A673 (cell line): Measurements from ENCODE around the gene SERPINH1. TPM values are rescaled to one million over a fixed set of nuclear protein-coding genes. Genes with fewer than 3 reads are reported as not detected.
A peak's percentile ranks its signal among the peaks of the same experiment; 100 is the strongest.

Experiments
- BruUV-seq: library from RNA; stranded (reverse); fragments of 400-500 nt; replicated peaks from 2 replicates; lab custom pipeline; 2021; lab: Mats Ljungman, UMichigan
- CTCF ChIA-PET: fragments of 300-600 bp; sonication (Branson Sonifier 250); formaldehyde crosslinking; loops from one replicate; lab custom pipeline; 2022; ENCODE audit warnings: antibody characterized with exemption; lab: Charles Lee
- POLR2A ChIA-PET: fragments of 300-600 bp; sonication (Branson Sonifier 250); formaldehyde crosslinking; loops from one replicate; lab custom pipeline; 2022; ENCODE audit warnings: antibody characterized with exemption; ENCODE audit not compliant: low non-redundant PET; lab: Charles Lee
- DNase-seq: peaks from one replicate; pipeline ENCODE4 v3.0.0-alpha.2; 2015; ENCODE audit warnings: low spot score
- H3K27ac ChIP-seq: fragments of 200-600 bp; sonication (generic); 2 replicates; pipeline ENCODE4 v1.5.1; 2016; ENCODE audit warnings: mixed run types, low read depth, mild to moderate bottlenecking, mixed read lengths, antibody characterized with exemption, low read length; ENCODE audit not compliant: poor library complexity, severe bottlenecking
- H3K27me3 ChIP-seq: fragments of 200-600 bp; sonication (generic); replicated peaks from 2 replicates; pipeline ENCODE4 v1.6.1; 2017; ENCODE audit warnings: mixed run types, low read depth, mild to moderate bottlenecking, mixed read lengths, antibody characterized with exemption, low read length; ENCODE audit not compliant: insufficient read depth, poor library complexity
- H3K36me3 ChIP-seq: fragments of 200-600 bp; sonication (generic); 2 replicates; pipeline ENCODE4 v1.6.1; 2016; ENCODE audit warnings: mixed run types, mild to moderate bottlenecking, mixed read lengths, antibody characterized with exemption, low read length; ENCODE audit not compliant: insufficient read depth, poor library complexity, severe bottlenecking
- H3K4me1 ChIP-seq: fragments of 200-600 bp; sonication (generic); 2 replicates; pipeline ENCODE4 v1.6.1; 2017; ENCODE audit warnings: mixed run types, mild to moderate bottlenecking, mixed read lengths, antibody characterized with exemption, low read length; ENCODE audit not compliant: insufficient read depth, poor library complexity, severe bottlenecking
- H3K4me3 ChIP-seq: fragments of 200-600 bp; sonication (generic); 2 replicates; pipeline ENCODE4 v1.5.1; 2016; ENCODE audit warnings: low read depth, mixed run types, mild to moderate bottlenecking, mixed read lengths, low read length; ENCODE audit not compliant: poor library complexity, severe bottlenecking
- H3K9me3 ChIP-seq: fragments of 200-600 bp; sonication (generic); 2 replicates; pipeline ENCODE4 v1.6.1; 2016; ENCODE audit warnings: mixed run types, low read depth, mild to moderate bottlenecking, mixed read lengths, antibody characterized with exemption, low read length; ENCODE audit not compliant: poor library complexity, severe bottlenecking
- CTCF ChIP-seq: fragments of 300-800, 200-600 bp; sonication (generic); conservative IDR thresholded peaks from 2 replicates; pipeline ENCODE4 v1.5.1; 2017; ENCODE audit warnings: low read depth, mild to moderate bottlenecking, antibody characterized with exemption, low read length, moderate library complexity, mixed read lengths
- EZH2 ChIP-seq: fragments of 200-600 bp; sonication (generic); IDR thresholded peaks from 2 replicates; pipeline ENCODE4 v1.6.1; 2017; ENCODE audit warnings: borderline replicate concordance, low read depth, mild to moderate bottlenecking, mixed read lengths, antibody characterized with exemption, low read length; ENCODE audit not compliant: poor library complexity, severe bottlenecking
- intact Hi-C: fragments of 100-400 bp; cut with micrococcal nuclease; formaldehyde crosslinking; loops from one replicate; pipeline ENCODE4 v1.10.0; 2022; ENCODE audit not compliant: unreplicated experiment
- total RNA-seq: library from RNA; stranded (reverse); gene quantifications from 2 replicates; pipeline ENCODE4 v1.2.3, GENCODE V29; 2021

SERPINH1 gene
- total RNA-seq, 1 experiment from 2014 or later, result 268 TPM

- intact Hi-C loops, result no loop called here
- H3K9me3 ChIP-seq, result no peaks in the 10 kb centered on the region
- peak; percentile 90 for DNase-seq
- peak overlapping the region; percentile 44 for H3K27ac ChIP-seq
- TF ChIP-seq CTCF, result no peak
- TF ChIP-seq EZH2, result no peak
- TSS peak; percentile 67 for BruUV-seq
- no peak overlapping the region for H3K4me3 ChIP-seq
- H3K36me3 ChIP-seq, result no peaks in the 10 kb centered on the region
- H3K4me1 ChIP-seq, result peaks cover 26% of the 10 kb centered on the region
- H3K27me3 ChIP-seq, result no peaks in the 10 kb centered on the region
- POLR2A ChIA-PET, result no interaction called here
- CTCF ChIA-PET, result interaction anchor here (1.8 kb wide), 1 partner anchor 102 kb away, joined by 7 read pairs; no protein-coding TSS in a partner anchor
These were observed 42.0 kb downstream of the SERPINH1 start for GRCh38 chr11:75603791-75604736.

GRCh38 chr11:75606099-75606498, 44.0 kb downstream of the SERPINH1 start:
- CTCF ChIA-PET, result no interaction called here
- Histone ChIP-seq H3K27me3 (no peaks in the 10 kb centered on the region), H3K27ac (no peak overlapping the region), H3K36me3 (no peaks in the 10 kb centered on the region), H3K4me3 (no peak overlapping the region), H3K4me1 (peaks cover 26% of the 10 kb centered on the region), H3K9me3 (no peaks in the 10 kb centered on the region)
- intact Hi-C loops, result no loop called here
- BruUV-seq, result no TSS peak
- POLR2A ChIA-PET, result no interaction called here
- TF ChIP-seq EZH2 (no peak), CTCF (no peak)
- no peak for DNase-seq

GRCh38 chr11:75611823-75612222, 49.8 kb downstream of the SERPINH1 start:
- CTCF ChIA-PET, result interaction anchor here (1.5 kb wide), 1 partner anchor 94 kb away, joined by 3 read pairs; no protein-coding TSS in a partner anchor
- H3K27me3 ChIP-seq, result no peaks in the 10 kb centered on the region
- intact Hi-C loops, result no loop called here
- POLR2A ChIA-PET, result interaction anchor here (0.7 kb wide), 1 partner anchor 69 kb away, joined by 3 read pairs; no protein-coding TSS in a partner anchor
- no peaks in the 10 kb centered on the region for H3K36me3 ChIP-seq
- no peak overlapping the region for H3K27ac ChIP-seq
- DNase-seq, result no peak
- no TSS peak for BruUV-seq
- no peak overlapping the region for H3K4me3 ChIP-seq
- H3K4me1 ChIP-seq, result peaks cover 18% of the 10 kb centered on the region
- TF ChIP-seq CTCF (no peak), EZH2 (no peak)
- no peaks in the 10 kb centered on the region for H3K9me3 ChIP-seq
